Gastroesophageal sphincter (tissue), 4 donors: ENCODE measurements around the gene ANXA2R. TPM values are rescaled to one million over a fixed set of nuclear protein-coding genes. Genes with fewer than 3 reads are reported as not detected.

Experiments used
- ATAC-seq: fragments of 150-250 bp; one replicate; pipeline ENCODE4 v1.9.1; 2016; ENCODE audit warnings: mild to moderate bottlenecking, moderate library complexity
- H3K27ac ChIP-seq, 4 donors: fragments of 200-600 bp; sonication (generic) in 3 of 4; 1 replicate in 3 of 4; 2 replicates in 1 of 4; pipeline ENCODE4 v1.5.1; 2016 to 2019
- H3K27me3 ChIP-seq: fragments of 200-600 bp; sonication (generic); one replicate; pipeline ENCODE4 v1.5.1; 2019
- H3K36me3 ChIP-seq, 2 donors: fragments of 200-600 bp; sonication (generic); one replicate each; pipeline ENCODE4 v1.5.1; 2019; ENCODE audit warnings: control low read depth in 1 of 2
- H3K4me1 ChIP-seq, 3 donors: fragments of 200-600 bp; sonication (generic); 1 replicate in 2 of 3; 2 replicates in 1 of 3; pipeline ENCODE4 v1.5.1; 2016 to 2019; ENCODE audit warnings: control low read depth in 2 of 3
- H3K4me3 ChIP-seq, 2 donors: fragments of 200-600 bp; sonication (generic); one replicate each; pipeline ENCODE4 v1.5.1; 2019; ENCODE audit warnings: mild to moderate bottlenecking in 1 of 2, moderate library complexity in 1 of 2
- H3K9me3 ChIP-seq, 3 donors: fragments of 200-600 bp; sonication (generic); one replicate each; pipeline ENCODE4 v1.5.1; 2017 to 2019; ENCODE audit warnings: control low read depth in 2 of 3
- CTCF ChIP-seq, 4 experiments: fragments of 200-600 bp in 2 of 4; fragments of 450-650 bp in 2 of 4; sonication (generic) in 1 of 4; IDR thresholded peaks; one replicate each; pipeline ENCODE4 v1.5.1; 2017 to 2019; ENCODE audit warnings: antibody characterized with exemption in 4 of 4, mild to moderate bottlenecking in 2 of 4, moderate library complexity in 2 of 4
- EP300 ChIP-seq: sonication (generic); formaldehyde crosslinking; IDR thresholded peaks from one replicate; pipeline ENCODE4 v1.6.1; 2017; ENCODE audit warnings: antibody characterized with exemption, mild to moderate bottlenecking
- POLR2A ChIP-seq, 2 donors: fragments of 450-650 bp; IDR thresholded peaks; one replicate each; pipeline ENCODE4 v1.6.1; 2017; ENCODE audit warnings: antibody characterized with exemption in 2 of 2, mild to moderate bottlenecking in 2 of 2, moderate library complexity in 1 of 2
- POLR2AphosphoS5 ChIP-seq: sonication (generic); formaldehyde crosslinking; IDR thresholded peaks from one replicate; pipeline ENCODE4 v1.6.1; 2017; ENCODE audit warnings: antibody characterized with exemption
- WGBS, 2 donors: methylation state at CpG; one replicate each; pipeline ENCODE4 v1.1.5; 2018; ENCODE audit warnings: low coverage in 1 of 2; 5-methylcytosine and 5-hydroxymethylcytosine counted together
- total RNA-seq, 4 donors: library from RNA; depleted of rRNA; stranded (reverse); fragments of >200 nt; gene quantifications; one replicate each; pipeline ENCODE4 v1.1.0, GENCODE V29; 2016

The ANXA2R gene
- total RNA-seq, 4 donors from 2014 or later: 1.2 to 5.1 (median 2.1) TPM

GRCh38 chr5:43000111-43000840 is 39.8 kb downstream of the ANXA2R start:
- Histone ChIP-seq H3K9me3 (no peaks in the 10 kb centered on the region), H3K27me3 (peaks cover 100% of the 10 kb centered on the region), H3K36me3 (no peaks in the 10 kb centered on the region), H3K27ac (peak overlapping the region in 2 of 4 donors; percentile 20 to 34), H3K4me3 (peak overlapping the region in 1 of 2 donors; percentile 32), H3K4me1 (peaks cover 0 to 6% (median 0%) of the 10 kb centered on the region in 3 donors)
- WGBS, 2 donors: 3 to 24% methylated on average over 5 to 6 of the region's 40 CpGs
- no peak for ATAC-seq
- TF ChIP-seq CTCF (IDR thresholded peaks at IDR 0.05) (no peak), POLR2A (IDR thresholded peaks at IDR 0.05) (no peak), POLR2AphosphoS5 (no peak), EP300 (no peak)

- no peak for ATAC-seq
- Histone ChIP-seq H3K4me3 (peak overlapping the region in 1 of 2 donors; percentile 56), H3K4me1 (peaks cover 0 to 19% (median 0%) of the 10 kb centered on the region in 3 donors), H3K27me3 (peaks cover 100% of the 10 kb centered on the region), H3K36me3 (no peaks in the 10 kb centered on the region), H3K9me3 (peaks cover 0 to 22% (median 0%) of the 10 kb centered on the region in 3 donors), H3K27ac (peak overlapping the region in 3 of 4 donors; percentile 69 to 88 (median 84))
- 11 to 13% methylated on average over 3 to 7 of the region's 10 CpGs for WGBS, 2 donors
- TF ChIP-seq POLR2A (IDR thresholded peaks at IDR 0.05) (no peak), POLR2AphosphoS5 (no peak), EP300 (no peak), CTCF (IDR thresholded peaks at IDR 0.05) (no peak)
Measured at GRCh38 chr5:42995360-42995751, 44.8 kb downstream of the ANXA2R start.

GRCh38 chr5:42994555-42995359 is 45.4 kb downstream of the ANXA2R start:
- H3K4me1 ChIP-seq: peaks cover 0 to 15% (median 0%) of the 10 kb centered on the region in 3 donors
- TF ChIP-seq CTCF (IDR thresholded peaks at IDR 0.05) (peak; percentile 66 to 83 (median 77)), POLR2AphosphoS5 (no peak)
- WGBS, 2 donors: 5 to 7% methylated on average over 32 to 42 of the region's 52 CpGs
- no peaks in the 10 kb centered on the region for H3K36me3 ChIP-seq
- H3K9me3 ChIP-seq: peaks cover 0 to 22% (median 0%) of the 10 kb centered on the region in 3 donors
- peak overlapping the region; percentile 54 to 88 (median 76) for H3K27ac ChIP-seq
- ATAC-seq: peak; percentile 80
- H3K4me3 ChIP-seq: peak overlapping the region; percentile 34 to 56
- peaks cover 100% of the 10 kb centered on the region for H3K27me3 ChIP-seq

- WGBS, 2 donors: 24 to 29% methylated on average over 2 to 6 of the region's 6 CpGs
- H3K27me3 ChIP-seq: peaks cover 100% of the 10 kb centered on the region
- H3K4me3 ChIP-seq: peak overlapping the region; percentile 34 to 56
- TF ChIP-seq EP300 (no peak), CTCF (IDR thresholded peaks at IDR 0.05) (no peak), POLR2AphosphoS5 (no peak), POLR2A (IDR thresholded peaks at IDR 0.05) (no peak)
- peaks cover 0 to 15% (median 0%) of the 10 kb centered on the region in 3 donors for H3K4me1 ChIP-seq
- H3K36me3 ChIP-seq: no peaks in the 10 kb centered on the region
- no peak for ATAC-seq
- peaks cover 0 to 22% (median 0%) of the 10 kb centered on the region in 3 donors for H3K9me3 ChIP-seq
- H3K27ac ChIP-seq: peak overlapping the region; percentile 54 to 88 (median 76)
Measured at GRCh38 chr5:42994246-42994554, 45.9 kb downstream of the ANXA2R start.
